ENCODE measurements around the gene SLC9B2. TPM values are rescaled to one million over a fixed set of nuclear protein-coding genes. Genes with fewer than 3 reads are reported as not detected.

Gene SLC9B2
- total RNA-seq, 4 donors from 2014 or later = 14.8 to 17.4 (median 15.6) TPM

DNA sequence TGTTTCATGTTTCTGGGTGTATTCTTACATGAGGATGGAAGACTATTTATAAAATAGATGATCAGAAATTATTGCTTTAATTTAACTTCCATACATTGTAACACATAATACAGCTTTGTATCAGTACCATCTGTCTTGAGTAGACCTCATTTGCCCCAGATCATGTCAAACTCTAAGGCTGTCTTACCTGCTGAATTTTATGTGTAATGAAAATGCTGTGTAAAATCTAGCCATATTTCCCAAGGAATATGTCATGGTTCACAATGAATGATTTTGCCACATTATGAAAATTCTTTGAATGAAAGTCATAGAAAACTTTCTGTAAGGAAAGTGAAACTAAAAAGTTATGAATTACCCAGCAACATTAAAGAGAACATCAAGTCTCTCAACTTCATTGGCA lies 15.7 kb upstream of the SLC9B2 start:
- TF ChIP-seq, protein P1, sequence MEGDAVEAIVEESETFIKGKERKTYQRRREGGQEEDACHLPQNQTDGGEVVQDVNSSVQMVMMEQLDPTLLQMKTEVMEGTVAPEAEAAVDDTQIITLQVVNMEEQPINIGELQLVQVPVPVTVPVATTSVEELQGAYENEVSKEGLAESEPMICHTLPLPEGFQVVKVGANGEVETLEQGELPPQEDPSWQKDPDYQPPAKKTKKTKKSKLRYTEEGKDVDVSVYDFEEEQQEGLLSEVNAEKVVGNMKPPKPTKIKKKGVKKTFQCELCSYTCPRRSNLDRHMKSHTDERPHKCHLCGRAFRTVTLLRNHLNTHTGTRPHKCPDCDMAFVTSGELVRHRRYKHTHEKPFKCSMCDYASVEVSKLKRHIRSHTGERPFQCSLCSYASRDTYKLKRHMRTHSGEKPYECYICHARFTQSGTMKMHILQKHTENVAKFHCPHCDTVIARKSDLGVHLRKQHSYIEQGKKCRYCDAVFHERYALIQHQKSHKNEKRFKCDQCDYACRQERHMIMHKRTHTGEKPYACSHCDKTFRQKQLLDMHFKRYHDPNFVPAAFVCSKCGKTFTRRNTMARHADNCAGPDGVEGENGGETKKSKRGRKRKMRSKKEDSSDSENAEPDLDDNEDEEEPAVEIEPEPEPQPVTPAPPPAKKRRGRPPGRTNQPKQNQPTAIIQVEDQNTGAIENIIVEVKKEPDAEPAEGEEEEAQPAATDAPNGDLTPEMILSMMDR (IDR thresholded peaks at IDR 0.05; ENCODE audit: low read depth) = no peak

DNA sequence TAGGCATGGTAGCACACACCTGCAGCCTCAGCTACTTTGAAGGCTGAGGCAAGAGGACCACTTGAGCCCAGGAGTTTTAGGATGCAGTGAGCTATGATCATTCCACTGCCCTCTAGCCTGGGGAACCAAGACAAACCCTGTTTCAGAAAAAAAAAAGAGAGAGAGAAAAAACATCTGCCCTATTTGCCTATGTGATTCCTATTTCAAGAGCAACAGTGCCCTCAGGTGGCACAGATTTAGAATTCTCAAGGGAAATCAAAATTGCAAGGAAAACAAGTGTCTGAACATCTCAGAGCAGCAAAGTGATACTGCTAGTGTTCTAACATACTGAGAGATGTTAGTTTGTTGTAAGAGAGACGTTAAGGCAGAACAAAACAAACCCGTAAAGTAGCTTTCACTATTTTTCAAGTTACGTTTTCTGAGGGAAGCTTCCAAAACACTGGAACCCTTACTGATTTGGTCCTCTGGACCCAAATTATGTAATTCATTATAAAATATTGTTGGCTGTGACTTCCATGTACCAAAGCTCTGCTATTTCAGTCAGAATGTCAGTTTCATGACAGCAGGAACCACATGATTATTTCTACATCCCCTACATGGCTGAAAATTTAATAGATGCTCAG lies 15.2 kb upstream of the SLC9B2 start:
- TF ChIP-seq, protein P1 (IDR thresholded peaks at IDR 0.05; ENCODE audit: low read depth) = no peak

DNA sequence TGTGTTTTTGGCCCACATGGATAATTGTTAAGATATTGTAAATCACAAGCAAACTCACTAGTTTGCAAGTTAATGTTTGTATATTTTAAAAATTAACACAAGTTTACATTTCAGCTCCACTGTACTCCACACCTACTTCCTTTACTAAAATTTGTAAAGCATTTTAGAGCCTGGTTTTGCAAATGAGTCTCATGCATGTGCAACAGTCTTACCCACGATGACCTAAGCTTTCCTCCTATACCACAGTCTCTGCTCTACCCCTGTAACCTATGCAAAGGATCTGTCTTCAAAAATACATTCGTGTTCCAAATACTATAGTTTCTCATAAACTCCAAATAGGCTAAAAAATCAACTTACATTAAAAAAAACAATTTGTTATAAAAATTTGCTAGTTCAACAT lies 12.9 kb upstream of the SLC9B2 start:
- TF ChIP-seq, protein P1 (IDR thresholded peaks at IDR 0.05; ENCODE audit: low read depth) = no peak

DNA sequence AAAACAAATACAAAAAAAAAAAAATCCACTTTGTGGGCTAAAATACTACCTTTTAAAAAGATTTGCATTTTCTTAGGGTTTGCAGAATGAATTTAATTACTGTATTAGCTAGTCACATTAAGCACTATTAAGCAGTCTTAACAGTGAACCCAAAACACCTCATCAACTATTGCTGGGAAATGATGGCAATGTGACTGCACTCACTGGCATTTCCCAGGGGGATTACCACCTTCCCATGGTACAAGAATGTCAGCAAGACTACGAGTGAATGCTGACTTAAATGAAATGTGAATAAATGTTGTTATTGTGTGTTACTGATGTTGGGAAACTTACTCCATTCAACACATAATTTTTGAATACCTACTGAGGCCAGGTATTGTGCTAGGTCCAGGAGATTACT lies 10.0 kb upstream of the SLC9B2 start:
- TF ChIP-seq, protein P1 (IDR thresholded peaks at IDR 0.05; ENCODE audit: low read depth) = no peak

DNA sequence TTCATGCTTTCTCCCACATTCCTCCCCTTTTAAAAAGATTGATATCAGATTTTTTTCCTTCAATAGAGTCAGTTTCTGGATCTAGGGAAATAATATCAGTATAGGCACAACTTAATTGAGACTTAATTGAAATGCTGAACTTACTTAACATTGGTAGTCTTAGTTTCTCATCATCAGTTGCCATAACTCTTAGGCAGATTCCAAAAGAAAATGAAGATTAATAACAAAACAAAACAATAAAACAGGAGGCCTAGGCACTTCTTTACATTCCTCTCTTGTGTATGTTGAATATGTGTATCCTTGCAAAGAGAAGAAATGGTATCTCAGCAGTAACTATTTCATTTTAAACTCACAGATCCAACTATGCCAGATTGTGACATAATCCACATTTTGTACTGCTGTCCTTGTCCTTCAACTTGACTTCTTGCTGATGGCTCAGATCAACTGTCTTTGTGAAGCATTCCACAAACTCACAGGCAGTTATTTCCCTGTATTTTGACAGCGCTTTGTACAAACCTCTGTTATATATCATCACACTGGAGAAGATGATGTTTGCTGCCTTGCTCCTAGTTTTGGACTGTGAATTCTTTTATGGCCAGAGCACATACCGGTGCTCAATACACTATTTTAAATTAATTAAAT lies 9.1 kb upstream of the SLC9B2 start:
- TF ChIP-seq, protein P1 (IDR thresholded peaks at IDR 0.05; ENCODE audit: low read depth) = no peak

DNA sequence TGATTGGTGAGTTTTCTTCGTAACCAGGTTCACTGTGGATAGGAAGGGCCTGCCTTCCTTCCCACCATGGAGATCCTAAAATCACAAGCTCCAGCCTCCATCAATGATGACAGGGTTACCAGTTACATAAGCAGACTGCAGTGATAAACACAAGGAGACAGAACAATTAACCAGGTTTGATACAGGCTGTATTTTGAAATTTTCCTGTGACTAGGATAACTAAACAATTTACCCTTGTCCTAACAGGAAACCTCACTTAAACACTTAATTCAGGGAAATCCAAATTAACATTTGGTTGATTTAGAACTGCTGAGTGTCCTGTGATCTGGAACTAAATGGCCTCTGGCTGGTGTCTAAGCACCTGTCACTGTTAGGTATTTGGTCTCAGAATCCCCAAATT lies 3.1 kb upstream of the SLC9B2 start:
- TF ChIP-seq, protein P1 (IDR thresholded peaks at IDR 0.05; ENCODE audit: low read depth) = no peak

DNA sequence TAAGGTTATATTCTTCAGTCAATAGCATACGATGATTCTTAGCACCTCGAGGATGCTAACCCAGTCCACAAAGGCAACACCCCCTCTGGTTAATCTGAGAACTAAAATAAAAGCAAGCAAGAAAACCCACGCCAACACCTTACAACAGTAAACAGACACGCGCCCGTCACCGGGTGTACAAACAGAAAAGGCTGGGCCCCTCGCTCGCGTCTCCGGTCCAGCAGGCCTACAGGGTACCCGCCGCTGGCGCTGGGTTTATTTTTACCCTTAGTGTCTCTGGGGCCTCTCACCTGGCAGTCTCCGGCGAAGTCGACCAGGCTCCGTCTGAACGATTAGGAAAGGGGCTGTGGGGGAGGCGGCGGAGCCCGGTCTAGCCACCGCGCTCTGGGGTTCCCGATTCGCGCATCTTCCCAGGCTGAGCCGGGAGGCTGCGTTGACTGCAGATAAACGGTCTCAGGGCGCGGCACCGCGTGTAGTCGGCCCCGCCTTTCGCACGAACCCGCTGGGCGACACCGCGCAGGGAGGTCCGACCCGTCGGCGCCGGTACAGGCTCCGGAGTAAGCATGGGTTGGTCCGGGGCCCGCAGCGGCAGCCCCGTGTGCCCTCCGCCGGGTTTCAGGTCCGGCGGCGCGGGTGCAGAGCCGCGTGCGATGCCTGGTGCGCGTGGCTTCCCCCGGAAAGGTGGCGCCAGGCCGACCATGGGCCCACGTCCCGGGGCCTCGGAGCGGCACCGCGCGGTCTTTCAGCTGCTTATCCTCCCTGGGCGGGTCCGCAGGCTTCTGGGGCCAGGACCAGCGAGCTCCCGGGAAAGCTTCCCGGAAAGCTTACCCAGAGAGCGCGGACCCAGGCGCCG lies 441 bp downstream of the SLC9B2 start:
- TF ChIP-seq, protein P1 (IDR thresholded peaks at IDR 0.05; ENCODE audit: low read depth) = no peak
